Fibroblast of lung (primary cell): ENCODE results near the gene FBXO9. TPM values are rescaled to one million over a fixed set of nuclear protein-coding genes. Genes with fewer than 3 reads are reported as not detected.

Experiments
- DNase-seq, 2 donors: peaks; one replicate each; pipeline versions ENCODE4 v3.0.0 to v3.0.0-alpha.2; 2010; ENCODE audit warnings: low read depth in 2 of 2
- H2AFZ ChIP-seq: 2 replicates; pipeline ENCODE4 v1.5.1; 2012; ENCODE audit warnings: low read length, control low read depth, inconsistent platforms
- H3K27ac ChIP-seq: 2 replicates; pipeline ENCODE4 v1.5.1; 2011; ENCODE audit warnings: low read length, control low read depth; ENCODE audit not compliant: insufficient read depth
- H3K27me3 ChIP-seq: 2 replicates; pipeline ENCODE4 v1.5.1; 2011; ENCODE audit warnings: mild to moderate bottlenecking, low read length; ENCODE audit not compliant: control insufficient read depth, insufficient read depth
- H3K36me3 ChIP-seq: 2 replicates; pipeline ENCODE4 v1.5.1; 2011; ENCODE audit warnings: low read length; ENCODE audit not compliant: control insufficient read depth, insufficient read depth
- H3K4me1 ChIP-seq: 2 replicates; pipeline ENCODE4 v1.5.1; 2011; ENCODE audit warnings: low read length; ENCODE audit not compliant: control insufficient read depth, insufficient read depth; ENCODE audit errors: extremely low read depth
- H3K4me2 ChIP-seq: 2 replicates; pipeline ENCODE4 v1.5.1; 2011; ENCODE audit warnings: low read length, control low read depth; ENCODE audit not compliant: insufficient read depth; ENCODE audit errors: extremely low read depth
- H3K4me3 ChIP-seq, 4 experiments: fragments of 200-600 bp in 1 of 4; sonication (generic) in 1 of 4; replicated peaks in 1 of 4; 2 replicates each; pipeline ENCODE4 v1.5.1; 2011 to 2016; ENCODE audit warnings: low read length in 4 of 4, low read depth in 3 of 4, mild to moderate bottlenecking in 3 of 4, control low read depth in 2 of 4, inconsistent platforms in 1 of 4, mixed read lengths in 1 of 4; ENCODE audit not compliant: insufficient read depth in 1 of 4; ENCODE audit errors: control extremely low read depth in 1 of 4
- H3K79me2 ChIP-seq: 2 replicates; pipeline ENCODE4 v1.5.1; 2012; ENCODE audit warnings: mild to moderate bottlenecking, low read length, inconsistent platforms; ENCODE audit not compliant: control insufficient read depth, insufficient read depth
- H3K9ac ChIP-seq: 2 replicates; pipeline ENCODE4 v1.5.1; 2011; ENCODE audit warnings: mild to moderate bottlenecking, low read length, control low read depth; ENCODE audit not compliant: insufficient read depth
- H3K9me3 ChIP-seq: 2 replicates; pipeline ENCODE4 v1.5.1; 2012; ENCODE audit warnings: low read depth, low read length; ENCODE audit not compliant: control insufficient read depth, insufficient read depth
- H4K20me1 ChIP-seq: 2 replicates; pipeline ENCODE4 v1.5.1; 2011; ENCODE audit warnings: low read length; ENCODE audit not compliant: control insufficient read depth, insufficient read depth; ENCODE audit errors: extremely low read depth
- EZH2 ChIP-seq: IDR thresholded peaks from 2 replicates; pipeline ENCODE4 v1.5.1; 2012; ENCODE audit warnings: low read length, control low read depth, mild to moderate bottlenecking; ENCODE audit errors: missing control alignments
- polyA plus RNA-seq, 2 donors: library from polyadenylated mRNA; depleted of rRNA in 1 of 2; stranded (reverse) in 1 of 2; unstranded in 1 of 2; fragments of >200 nt; gene quantifications; 2 replicates each; pipeline ENCODE4 v1.2.1, GENCODE V29; 2011 to 2012; ENCODE audit warnings: missing spikeins in 1 of 2
- total RNA-seq: library from RNA; depleted of rRNA; stranded (reverse); fragments of >200 nt; gene quantifications from 2 replicates; pipeline ENCODE4 v1.2.1, GENCODE V29; 2014
- TF ChIP-seq, protein P1 (sequence below), 2 donors: IDR thresholded peaks in 1 of 2; conservative IDR thresholded peaks in 1 of 2; 1 replicate in 1 of 2; 2 replicates in 1 of 2; pipeline ENCODE4 v1.5.1; 2011 to 2012; ENCODE audit warnings: low read length in 2 of 2, control low read depth in 1 of 2, inconsistent platforms in 1 of 2, low read depth in 1 of 2, mild to moderate bottlenecking in 1 of 2

Gene FBXO9
- total and polyA plus RNA-seq, 2 donors (not counting 1 experiment from before 2014, with no cell fraction given): 44.8 to 65.2 TPM

DNA sequence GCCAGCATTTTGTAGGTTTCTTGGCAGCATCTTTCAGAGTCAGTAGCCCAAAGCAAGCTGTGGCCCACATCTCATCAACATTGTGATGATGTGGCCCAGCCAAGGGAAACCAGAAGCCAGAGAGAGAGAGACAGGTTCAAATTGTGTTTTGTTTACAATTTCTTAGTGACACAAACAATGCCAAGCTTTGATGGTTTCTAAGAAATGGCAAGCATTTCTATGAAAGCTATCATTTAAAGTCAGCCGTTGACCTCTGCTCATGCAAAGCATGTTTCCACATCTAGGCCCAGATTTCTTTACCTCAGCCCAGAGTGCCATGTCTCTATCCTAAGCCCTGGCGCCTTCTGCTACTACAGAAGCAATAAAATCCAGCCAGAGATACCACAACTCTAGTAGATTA lies 50.5 kb downstream of the FBXO9 start:
- no peaks in the 10 kb centered on the region for H3K4me1 ChIP-seq

DNA sequence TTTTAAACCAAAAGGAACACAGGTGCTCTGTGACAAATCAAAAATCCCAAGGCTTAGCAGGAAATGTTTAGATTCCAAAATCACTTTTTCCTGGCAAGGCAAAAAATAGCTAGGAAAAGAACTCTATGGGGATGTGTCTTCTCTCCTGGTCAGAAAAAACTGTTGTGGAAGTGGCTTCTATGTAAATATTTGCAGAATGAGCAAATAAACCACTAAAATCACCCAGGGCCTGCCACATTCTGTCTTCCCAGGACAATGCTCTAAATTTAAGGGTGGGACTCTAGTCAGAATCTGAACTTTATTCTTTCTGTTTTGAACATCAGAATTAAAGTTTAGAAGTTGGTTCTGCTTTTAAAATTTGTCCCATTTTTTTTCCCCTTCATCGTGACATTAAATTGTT lies 54.1 kb downstream of the FBXO9 start:
- no peaks in the 10 kb centered on the region for H3K36me3 ChIP-seq
- no peak overlapping the region for H3K4me2 ChIP-seq
- no peak overlapping the region for H3K9ac ChIP-seq
- H3K79me2 ChIP-seq: no peaks in the 10 kb centered on the region
- DNase-seq: peak in 1 of 2 donors; percentile 11
- H3K4me3 ChIP-seq: no peak overlapping the region
- H4K20me1 ChIP-seq: no peaks in the 10 kb centered on the region
- TF ChIP-seq EZH2: no peak
- TF ChIP-seq, protein P1, sequence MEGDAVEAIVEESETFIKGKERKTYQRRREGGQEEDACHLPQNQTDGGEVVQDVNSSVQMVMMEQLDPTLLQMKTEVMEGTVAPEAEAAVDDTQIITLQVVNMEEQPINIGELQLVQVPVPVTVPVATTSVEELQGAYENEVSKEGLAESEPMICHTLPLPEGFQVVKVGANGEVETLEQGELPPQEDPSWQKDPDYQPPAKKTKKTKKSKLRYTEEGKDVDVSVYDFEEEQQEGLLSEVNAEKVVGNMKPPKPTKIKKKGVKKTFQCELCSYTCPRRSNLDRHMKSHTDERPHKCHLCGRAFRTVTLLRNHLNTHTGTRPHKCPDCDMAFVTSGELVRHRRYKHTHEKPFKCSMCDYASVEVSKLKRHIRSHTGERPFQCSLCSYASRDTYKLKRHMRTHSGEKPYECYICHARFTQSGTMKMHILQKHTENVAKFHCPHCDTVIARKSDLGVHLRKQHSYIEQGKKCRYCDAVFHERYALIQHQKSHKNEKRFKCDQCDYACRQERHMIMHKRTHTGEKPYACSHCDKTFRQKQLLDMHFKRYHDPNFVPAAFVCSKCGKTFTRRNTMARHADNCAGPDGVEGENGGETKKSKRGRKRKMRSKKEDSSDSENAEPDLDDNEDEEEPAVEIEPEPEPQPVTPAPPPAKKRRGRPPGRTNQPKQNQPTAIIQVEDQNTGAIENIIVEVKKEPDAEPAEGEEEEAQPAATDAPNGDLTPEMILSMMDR (conservative IDR thresholded peaks at IDR 0.05 in 1 of 2, IDR thresholded peaks at IDR 0.05 in 1 of 2; ENCODE audit: low read depth in 1 of 2, low read length in 2 of 2): no peak
- no peaks in the 10 kb centered on the region for H3K9me3 ChIP-seq
- H3K27ac ChIP-seq: no peak overlapping the region
- H3K27me3 ChIP-seq: no peaks in the 10 kb centered on the region
- H2AFZ ChIP-seq: no peak overlapping the region
- H3K4me1 ChIP-seq: no peaks in the 10 kb centered on the region

More for the DNA sequence above, 50.5 kb downstream of the FBXO9 start:
- Histone ChIP-seq H2AFZ (no peak overlapping the region), H3K9ac (no peak overlapping the region), H3K4me3 (no peak overlapping the region), H3K79me2 (no peaks in the 10 kb centered on the region), H3K27me3 (no peaks in the 10 kb centered on the region), H4K20me1 (no peaks in the 10 kb centered on the region), H3K27ac (no peak overlapping the region), H3K9me3 (no peaks in the 10 kb centered on the region), H3K36me3 (no peaks in the 10 kb centered on the region), H3K4me2 (no peak overlapping the region)
- DNase-seq: no peak
- TF ChIP-seq EZH2: no peak
- TF ChIP-seq, protein P1 (conservative IDR thresholded peaks at IDR 0.05 in 1 of 2, IDR thresholded peaks at IDR 0.05 in 1 of 2; ENCODE audit: low read depth in 1 of 2, low read length in 2 of 2): no peak

DNA sequence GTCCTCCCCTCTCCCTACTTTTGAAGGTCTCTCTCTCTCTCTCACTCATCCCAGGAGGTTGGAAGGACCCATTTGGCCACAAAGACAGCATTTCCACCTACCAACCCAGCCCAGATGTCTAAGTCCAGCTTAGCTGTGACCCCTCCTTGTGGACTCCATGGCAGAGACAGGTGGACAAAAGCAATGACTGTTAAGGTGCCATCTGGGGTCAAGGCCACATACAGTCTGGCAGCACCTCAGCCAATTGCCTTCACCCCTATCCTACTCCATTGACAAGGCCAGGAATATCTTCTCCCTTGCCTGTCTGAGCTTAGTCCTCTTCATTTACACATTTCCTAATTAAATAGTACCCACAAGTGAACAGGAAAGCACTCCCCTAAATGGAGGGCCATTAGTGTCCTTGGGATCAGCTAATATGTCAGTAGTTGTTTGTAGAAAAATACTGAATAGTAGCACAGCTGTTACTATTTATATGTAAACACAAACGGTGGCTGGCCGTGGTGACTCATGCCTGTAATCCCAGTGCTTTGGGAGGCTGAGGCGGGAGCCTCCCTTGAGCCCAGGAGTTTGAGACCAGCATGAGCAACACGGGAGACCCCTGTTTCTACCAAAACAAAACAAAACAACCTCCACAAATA lies 54.7 kb downstream of the FBXO9 start:
- H3K4me1 ChIP-seq: no peaks in the 10 kb centered on the region

More for the DNA sequence above, 54.7 kb downstream of the FBXO9 start:
- Histone ChIP-seq H3K79me2 (no peaks in the 10 kb centered on the region), H3K9me3 (no peaks in the 10 kb centered on the region), H3K27ac (no peak overlapping the region), H4K20me1 (no peaks in the 10 kb centered on the region), H2AFZ (no peak overlapping the region), H3K9ac (no peak overlapping the region), H3K4me2 (no peak overlapping the region), H3K36me3 (no peaks in the 10 kb centered on the region), H3K4me3 (no peak overlapping the region), H3K27me3 (no peaks in the 10 kb centered on the region)
- peak; percentile 32 to 65 for DNase-seq
- TF ChIP-seq, protein P1 (conservative IDR thresholded peaks at IDR 0.05 in 1 of 2, IDR thresholded peaks at IDR 0.05 in 1 of 2; ENCODE audit: low read depth in 1 of 2, low read length in 2 of 2): no peak
- TF ChIP-seq EZH2: no peak
